ENCODE data around the gene BCAT1. TPM values are rescaled to one million over a fixed set of nuclear protein-coding genes. Genes with fewer than 3 reads are reported as not detected.
"Not testable (repeated sequence)": the region's sequence is repeated elsewhere in the genome, so short reads cannot be mapped to it uniquely, and the experiment has no call there.

Gene BCAT1
- total RNA-seq, 1 experiment from 2014 or later: 183 TPM

- H3K27ac ChIP-seq (ENCODE audit: low read length): no peak overlapping the region
- H3K4me2 ChIP-seq (ENCODE audit: low read depth, low read length, poor library complexity, severe bottlenecking): no peak overlapping the region
- no peaks in the 10 kb centered on the region for H3K9me3 ChIP-seq (ENCODE audit: low read length)
- H3K4me3 ChIP-seq (ENCODE audit: low read length): no peak overlapping the region
- peaks cover 95% of the 10 kb centered on the region for H3K79me2 ChIP-seq (ENCODE audit: low read length)
- no peak overlapping the region for H3K9ac ChIP-seq (ENCODE audit: low read length)
- no peaks in the 10 kb centered on the region for H3K9me2 ChIP-seq (replicated peaks; ENCODE audit: insufficient read depth, low read length)
- no peaks in the 10 kb centered on the region for H3K27me3 ChIP-seq (ENCODE audit: low read length)
- peaks cover 61% of the 10 kb centered on the region for H3K4me1 ChIP-seq (ENCODE audit: low read length)
- H3K36me3 ChIP-seq (ENCODE audit: insufficient read depth, low read length): peaks cover 27% of the 10 kb centered on the region
- DNase-seq: no peak
- H2AFZ ChIP-seq (ENCODE audit: low read length): no peak overlapping the region
- no peaks in the 10 kb centered on the region for H4K20me1 ChIP-seq (ENCODE audit: insufficient read depth, low read depth, low read length)
These were observed 4.8 kb downstream of the BCAT1 start for GRCh38 chr12:24943947-24944600.

- no peaks in the 10 kb centered on the region for H3K9me3 ChIP-seq (ENCODE audit: low read length)
- no peaks in the 10 kb centered on the region for H4K20me1 ChIP-seq (ENCODE audit: insufficient read depth, low read depth, low read length)
- H3K27me3 ChIP-seq (ENCODE audit: low read length): no peaks in the 10 kb centered on the region
- H3K36me3 ChIP-seq (ENCODE audit: insufficient read depth, low read length): peaks cover 20% of the 10 kb centered on the region
- H3K27ac ChIP-seq (ENCODE audit: low read length): no peak overlapping the region
- no peak overlapping the region for H3K4me2 ChIP-seq (ENCODE audit: low read depth, low read length, poor library complexity, severe bottlenecking)
- peaks cover 48% of the 10 kb centered on the region for H3K4me1 ChIP-seq (ENCODE audit: low read length)
- DNase-seq: no peak
- no peak overlapping the region for H3K4me3 ChIP-seq (ENCODE audit: low read length)
- no peak overlapping the region for H2AFZ ChIP-seq (ENCODE audit: low read length)
- no peak overlapping the region for H3K9ac ChIP-seq (ENCODE audit: low read length)
- peaks cover 98% of the 10 kb centered on the region for H3K79me2 ChIP-seq (ENCODE audit: low read length)
- no peaks in the 10 kb centered on the region for H3K9me2 ChIP-seq (replicated peaks; ENCODE audit: insufficient read depth, low read length)
These were observed 8.7 kb downstream of the BCAT1 start for GRCh38 chr12:24940157-24940556.

- H3K27me3 ChIP-seq (ENCODE audit: low read length); H3K9me2 ChIP-seq (replicated peaks; ENCODE audit: insufficient read depth, low read length); H3K9me3 ChIP-seq (ENCODE audit: low read length); H3K27ac ChIP-seq (ENCODE audit: low read length); H4K20me1 ChIP-seq (ENCODE audit: insufficient read depth, low read depth, low read length); DNase-seq; H3K9ac ChIP-seq (ENCODE audit: low read length); H3K4me3 ChIP-seq (ENCODE audit: low read length); H3K4me2 ChIP-seq (ENCODE audit: low read depth, low read length, poor library complexity, severe bottlenecking); H2AFZ ChIP-seq (ENCODE audit: low read length): not testable (repeated sequence)
- H3K36me3 ChIP-seq (ENCODE audit: insufficient read depth, low read length): peaks cover 14% of the 10 kb centered on the region
- H3K79me2 ChIP-seq (ENCODE audit: low read length): peaks cover 98% of the 10 kb centered on the region
- peaks cover 44% of the 10 kb centered on the region for H3K4me1 ChIP-seq (ENCODE audit: low read length)
These were observed 9.3 kb downstream of the BCAT1 start for GRCh38 chr12:24939551-24939950.

- Histone ChIP-seq H2AFZ (ENCODE audit: low read length) (no peak overlapping the region), H3K27me3 (ENCODE audit: low read length) (no peaks in the 10 kb centered on the region), H3K4me1 (ENCODE audit: low read length) (peaks cover 40% of the 10 kb centered on the region), H3K27ac (ENCODE audit: low read length) (no peak overlapping the region), H3K36me3 (ENCODE audit: insufficient read depth, low read length) (peaks cover 7% of the 10 kb centered on the region), H3K4me2 (ENCODE audit: low read depth, low read length, poor library complexity, severe bottlenecking) (no peak overlapping the region), H3K4me3 (ENCODE audit: low read length) (no peak overlapping the region), H4K20me1 (ENCODE audit: insufficient read depth, low read depth, low read length) (no peaks in the 10 kb centered on the region), H3K9me3 (ENCODE audit: low read length) (no peaks in the 10 kb centered on the region), H3K9ac (ENCODE audit: low read length) (no peak overlapping the region), H3K79me2 (ENCODE audit: low read length) (peaks cover 100% of the 10 kb centered on the region), H3K9me2 (replicated peaks; ENCODE audit: insufficient read depth, low read length) (no peaks in the 10 kb centered on the region)
- DNase-seq: no peak
These were observed 10.6 kb downstream of the BCAT1 start for GRCh38 chr12:24938341-24938740.

- peaks cover 97% of the 10 kb centered on the region for H3K79me2 ChIP-seq (ENCODE audit: low read length)
These were observed 11.2 kb downstream of the BCAT1 start for GRCh38 chr12:24937553-24938244.

GRCh38 chr12:24933694-24934407 lies 15.1 kb downstream of the BCAT1 start:
- Histone ChIP-seq H3K9me2 (replicated peaks; ENCODE audit: insufficient read depth, low read length) (no peaks in the 10 kb centered on the region), H3K9ac (ENCODE audit: low read length) (no peak overlapping the region), H3K79me2 (ENCODE audit: low read length) (peaks cover 96% of the 10 kb centered on the region), H3K9me3 (ENCODE audit: low read length) (no peaks in the 10 kb centered on the region), H3K4me3 (ENCODE audit: low read length) (no peak overlapping the region), H3K27ac (ENCODE audit: low read length) (no peak overlapping the region; the same call in 1 of the 2 replicates), H3K4me2 (ENCODE audit: low read depth, low read length, poor library complexity, severe bottlenecking) (no peak overlapping the region), H3K27me3 (ENCODE audit: low read length) (no peaks in the 10 kb centered on the region), H4K20me1 (ENCODE audit: insufficient read depth, low read depth, low read length) (no peaks in the 10 kb centered on the region), H2AFZ (ENCODE audit: low read length) (no peak overlapping the region), H3K4me1 (ENCODE audit: low read length) (peaks cover 47% of the 10 kb centered on the region), H3K36me3 (ENCODE audit: insufficient read depth, low read length) (no peaks in the 10 kb centered on the region)
- no peak for DNase-seq

More at GRCh38 chr12:24937553-24938244, 11.2 kb downstream of the BCAT1 start:
- no peaks in the 10 kb centered on the region for H3K9me2 ChIP-seq (replicated peaks; ENCODE audit: insufficient read depth, low read length)
- no peaks in the 10 kb centered on the region for H3K9me3 ChIP-seq (ENCODE audit: low read length)
- no peaks in the 10 kb centered on the region for H4K20me1 ChIP-seq (ENCODE audit: insufficient read depth, low read depth, low read length)
- H3K9ac ChIP-seq (ENCODE audit: low read length): no peak overlapping the region
- no peak overlapping the region for H2AFZ ChIP-seq (ENCODE audit: low read length)
- H3K27me3 ChIP-seq (ENCODE audit: low read length): no peaks in the 10 kb centered on the region
- no peak overlapping the region for H3K27ac ChIP-seq (ENCODE audit: low read length)
- no peak overlapping the region for H3K4me3 ChIP-seq (ENCODE audit: low read length)
- no peak overlapping the region for H3K4me2 ChIP-seq (ENCODE audit: low read depth, low read length, poor library complexity, severe bottlenecking)
- DNase-seq: no peak
- H3K4me1 ChIP-seq (ENCODE audit: low read length): peaks cover 39% of the 10 kb centered on the region
- peaks cover 3% of the 10 kb centered on the region for H3K36me3 ChIP-seq (ENCODE audit: insufficient read depth, low read length)

GRCh38 chr12:24931666-24932405 lies 17.1 kb downstream of the BCAT1 start:
- Histone ChIP-seq H3K9me2 (replicated peaks; ENCODE audit: insufficient read depth, low read length) (no peaks in the 10 kb centered on the region), H3K4me2 (ENCODE audit: low read depth, low read length, poor library complexity, severe bottlenecking) (peak overlapping the region; percentile 75), H4K20me1 (ENCODE audit: insufficient read depth, low read depth, low read length) (no peaks in the 10 kb centered on the region), H3K4me1 (ENCODE audit: low read length) (peaks cover 43% of the 10 kb centered on the region), H3K27ac (ENCODE audit: low read length) (peak overlapping the region; percentile 83), H3K36me3 (ENCODE audit: insufficient read depth, low read length) (0 out of 2 replicates have a peak, but pooled peaks cover 5% of the 10 kb centered on the region), H3K9me3 (ENCODE audit: low read length) (no peaks in the 10 kb centered on the region), H2AFZ (ENCODE audit: low read length) (no peak overlapping the region), H3K27me3 (ENCODE audit: low read length) (no peaks in the 10 kb centered on the region), H3K4me3 (ENCODE audit: low read length) (peak overlapping the region; percentile 41), H3K79me2 (ENCODE audit: low read length) (peaks cover 95% of the 10 kb centered on the region), H3K9ac (ENCODE audit: low read length) (peak overlapping the region; percentile 55)
- peak; percentile 92 for DNase-seq

All from Karpas-422 (cell line).